D721Med (cell line): ENCODE results near the gene ZNF311.

ENCODE experiments used
- DNase-seq: peaks from one replicate; pipeline ENCODE4 v3.0.0; 2011; ENCODE audit warnings: low spot score; ENCODE audit not compliant: insufficient read length
- FAIRE-seq: peaks from 2 replicates; lab custom pipeline; 2011; peaks lifted over from hg19 to GRCh38; lab: Jason Lieb, UNC
- CTCF ChIP-seq: IDR thresholded peaks from 2 replicates; pipeline ENCODE4 v1.5.1; 2012; ENCODE audit warnings: mild to moderate bottlenecking, control low read depth; ENCODE audit not compliant: insufficient read depth; ENCODE audit errors: missing control alignments

ZNF311 gene

DNA sequence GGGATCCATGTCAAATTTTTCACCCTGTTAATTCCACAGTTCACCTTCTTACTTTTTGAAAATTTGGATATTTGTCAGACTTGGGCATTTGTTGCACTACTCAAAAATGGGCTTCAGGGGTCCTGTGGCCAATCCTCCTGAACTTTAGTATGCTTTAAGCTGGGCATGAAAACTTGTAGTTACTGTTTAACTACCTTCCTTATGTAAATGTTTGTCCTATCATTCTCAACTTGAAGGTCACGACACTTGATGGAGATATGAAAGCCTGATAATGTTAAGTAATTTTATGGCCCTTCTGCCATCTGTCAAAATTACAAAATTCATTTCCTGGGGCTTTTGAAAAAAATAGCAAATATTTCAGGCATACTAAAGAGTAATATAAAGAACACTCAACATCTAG lies 4.2 kb upstream of the ZNF311 start:
- FAIRE-seq: no peak
- no peak for TF ChIP-seq CTCF
- DNase-seq: no peak

- FAIRE-seq (no peak), DNase-seq (no peak)
- no peak for TF ChIP-seq CTCF
Measured at GRCh38 chr6:29008089-29008488, 3.0 kb upstream of the ZNF311 start.

GRCh38 chr6:28996844-28997510 lies 8.1 kb downstream of the ZNF311 start:
- DNase-seq (no peak), FAIRE-seq (no peak)
- no peak for TF ChIP-seq CTCF

GRCh38 chr6:28995093-28995650 lies 9.9 kb downstream of the ZNF311 start:
- DNase-seq (no peak), FAIRE-seq (no peak)
- no peak for TF ChIP-seq CTCF

GRCh38 chr6:28988536-28989311 lies 16.4 kb downstream of the ZNF311 start:
- DNase-seq (peak; percentile 76), FAIRE-seq (no peak)
- peak; percentile 39 for TF ChIP-seq CTCF

GRCh38 chr6:28985462-28986164 lies 19.5 kb downstream of the ZNF311 start:
- TF ChIP-seq CTCF: no peak
- peak; percentile 82 for DNase-seq
- peak; percentile 6 for FAIRE-seq
